Suprapubic skin (tissue), 3 donors: ENCODE results near the gene SH3GL2.

Source experiments
- CTCF ChIP-seq, 2 donors: fragments of 200-600 bp in 1 of 2; fragments of 450-650 bp in 1 of 2; sonication (generic) in 1 of 2; IDR thresholded peaks; one replicate each; pipeline ENCODE4 v1.5.1; 2016 to 2019; ENCODE audit warnings: antibody characterized with exemption in 2 of 2, mild to moderate bottlenecking in 1 of 2, moderate library complexity in 1 of 2
- POLR2A ChIP-seq, 2 donors: fragments of 450-650 bp; IDR thresholded peaks; one replicate each; pipeline ENCODE4 v1.6.1; 2017; ENCODE audit warnings: antibody characterized with exemption in 2 of 2, mild to moderate bottlenecking in 2 of 2, moderate library complexity in 2 of 2

GRCh38 chr9:17555362-17556054 is 23.4 kb upstream of the SH3GL2 start:
- TF ChIP-seq POLR2A (IDR thresholded peaks at IDR 0.05): no peak
- TF ChIP-seq CTCF (IDR thresholded peaks at IDR 0.05): no peak
